ENCODE results near the gene ASXL2.

DNA sequence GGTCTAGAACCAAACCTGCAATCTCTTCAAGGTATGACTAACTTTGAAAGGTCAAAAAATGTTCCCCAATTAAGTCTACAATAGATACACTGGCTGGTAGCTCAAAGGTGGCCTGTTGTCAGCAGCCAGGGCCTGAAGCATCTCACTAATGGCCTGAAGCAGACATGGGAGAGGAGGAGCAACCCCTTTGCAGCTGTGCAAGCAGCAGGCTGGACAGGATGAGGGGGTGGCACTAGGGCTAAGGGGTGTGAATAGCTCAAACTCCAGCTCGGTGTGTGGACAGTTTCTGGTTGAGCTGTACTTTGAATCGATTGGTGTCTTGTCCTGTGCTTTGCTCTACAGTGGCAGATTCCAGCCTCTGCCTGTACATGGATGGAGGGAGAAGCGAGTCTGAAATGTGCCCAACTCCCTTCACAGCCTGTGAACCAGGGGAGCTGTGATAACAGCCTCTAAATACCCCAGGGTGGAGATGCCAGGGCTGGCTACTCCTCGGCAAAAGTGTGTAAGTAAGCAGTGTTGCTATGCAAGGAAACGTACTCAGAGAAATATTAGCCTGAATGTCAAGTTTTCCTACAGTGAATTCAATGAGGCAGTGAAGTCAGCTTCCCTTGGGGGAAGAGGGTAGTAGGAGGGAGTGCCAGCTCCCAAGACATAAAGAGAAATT lies 170.2 kb downstream of the ASXL2 start:
- TF ChIP-seq, protein P1, sequence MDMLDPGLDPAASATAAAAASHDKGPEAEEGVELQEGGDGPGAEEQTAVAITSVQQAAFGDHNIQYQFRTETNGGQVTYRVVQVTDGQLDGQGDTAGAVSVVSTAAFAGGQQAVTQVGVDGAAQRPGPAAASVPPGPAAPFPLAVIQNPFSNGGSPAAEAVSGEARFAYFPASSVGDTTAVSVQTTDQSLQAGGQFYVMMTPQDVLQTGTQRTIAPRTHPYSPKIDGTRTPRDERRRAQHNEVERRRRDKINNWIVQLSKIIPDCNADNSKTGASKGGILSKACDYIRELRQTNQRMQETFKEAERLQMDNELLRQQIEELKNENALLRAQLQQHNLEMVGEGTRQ (CRISPR knock-in tag; IDR thresholded peaks at IDR 0.05) = no peak
- TF ChIP-seq KAT7 (CRISPR knock-in tag; IDR thresholded peaks at IDR 0.05; ENCODE audit: borderline replicate concordance) = no peak
- TF ChIP-seq CTCF (IDR thresholded peaks at IDR 0.05) = no peak
- TF ChIP-seq PREB (CRISPR knock-in tag; IDR thresholded peaks at IDR 0.05; ENCODE audit: borderline replicate concordance) = no peak
- TF ChIP-seq ZNF232 (CRISPR knock-in tag; IDR thresholded peaks at IDR 0.05) = no peak
- TF ChIP-seq GABPB1 (CRISPR knock-in tag; IDR thresholded peaks at IDR 0.05) = no peak
- no peak for TF ChIP-seq NR2C2 (CRISPR knock-in tag; IDR thresholded peaks at IDR 0.05)

Data from WTC11 (cell line).